CD4-positive, alpha-beta memory T cell (primary cell): ENCODE results near the gene FAM83D. TPM values are rescaled to one million over a fixed set of nuclear protein-coding genes. Genes with fewer than 3 reads are reported as not detected.

ENCODE experiments used
- CTCF ChIA-PET: fragments of 350-600 bp; sonication (Branson Sonifier 250); formaldehyde crosslinking; loops from one replicate; lab custom pipeline; 2021; ENCODE audit warnings: inconsistent platforms; ENCODE audit not compliant: partially characterized antibody; lab: Charles Lee
- POLR2A ChIA-PET: fragments of 350-600 bp; sonication (Branson Sonifier 250); formaldehyde crosslinking; loops from one replicate; lab custom pipeline; 2021; ENCODE audit not compliant: partially characterized antibody; lab: Charles Lee
- DNase-seq, 5 donors: peaks; one replicate each; pipeline versions ENCODE4 v3.0.0 to v3.0.0-alpha.2; 2020 to 2022; ENCODE audit warnings: mixed read lengths in 1 of 5
- H3K27ac ChIP-seq: one replicate; pipeline ENCODE4 v1.7.0; 2013; ENCODE audit warnings: low read depth, low read length
- H3K27me3 ChIP-seq: 2 replicates; pipeline ENCODE4 v1.7.0; 2013; ENCODE audit warnings: mild to moderate bottlenecking, low read length, moderate library complexity; ENCODE audit not compliant: insufficient read depth
- H3K36me3 ChIP-seq: 2 replicates; pipeline ENCODE4 v1.7.0; 2013; ENCODE audit warnings: mild to moderate bottlenecking, low read length, moderate library complexity; ENCODE audit not compliant: insufficient read depth
- H3K4me1 ChIP-seq: 2 replicates; pipeline ENCODE4 v1.7.0; 2013; ENCODE audit warnings: mild to moderate bottlenecking, low read length, moderate library complexity; ENCODE audit not compliant: insufficient read depth
- H3K4me3 ChIP-seq, 2 donors: one replicate each; pipeline ENCODE4 v1.7.0; 2013; ENCODE audit warnings: low read length in 2 of 2, mild to moderate bottlenecking in 1 of 2
- H3K9me3 ChIP-seq, 2 donors: one replicate each; pipeline ENCODE4 v1.7.0; 2013; ENCODE audit warnings: low read length in 2 of 2, control low read depth in 1 of 2; ENCODE audit not compliant: control insufficient read depth in 1 of 2
- H3K27ac Mint-ChIP-seq, 7 donors: one replicate each; pipeline ENCODE4 v1.8.0; 2020 to 2021; ENCODE audit warnings: mixed read lengths in 7 of 7, mild to moderate bottlenecking in 6 of 7, inconsistent platforms in 3 of 7, moderate library complexity in 3 of 7
- H3K27me3 Mint-ChIP-seq, 2 donors: one replicate each; pipeline ENCODE4 v1.8.0; 2020 to 2021; ENCODE audit warnings: mixed read lengths in 2 of 2
- H3K36me3 Mint-ChIP-seq, 2 donors: one replicate each; pipeline ENCODE4 v1.8.0; 2020 to 2021; ENCODE audit warnings: mixed read lengths in 2 of 2, inconsistent platforms in 1 of 2, mild to moderate bottlenecking in 1 of 2
- H3K4me1 Mint-ChIP-seq, 4 donors: one replicate each; pipeline ENCODE4 v1.8.0; 2020 to 2021; ENCODE audit warnings: mixed read lengths in 4 of 4, mild to moderate bottlenecking in 1 of 4
- H3K4me3 Mint-ChIP-seq, 8 donors: one replicate each; pipeline ENCODE4 v1.8.0; 2020 to 2021; ENCODE audit warnings: mixed read lengths in 8 of 8, mild to moderate bottlenecking in 7 of 8, moderate library complexity in 6 of 8, inconsistent platforms in 3 of 8
- H3K9me3 Mint-ChIP-seq, 8 donors: one replicate each; pipeline ENCODE4 v1.8.0; 2020 to 2021; ENCODE audit warnings: mixed read lengths in 8 of 8, mild to moderate bottlenecking in 5 of 8, inconsistent platforms in 3 of 8, moderate library complexity in 1 of 8
- intact Hi-C: fragments of 100-400 bp; cut with micrococcal nuclease; formaldehyde crosslinking; loops from one replicate; pipeline ENCODE4 v1.15.1; 2023
- polyA plus RNA-seq, 2 donors: library from polyadenylated mRNA; unstranded; fragments of 300-500 nt; fragmentation: Illumina TruSeq; gene quantifications; one replicate each; pipeline ENCODE4 v1.2.3, GENCODE V29; 2021
- total RNA-seq, 2 experiments: library from RNA; stranded (reverse); gene quantifications; one replicate each; pipeline ENCODE4 v1.2.3, GENCODE V29; 2021

Gene FAM83D
- total and polyA plus RNA-seq, 4 experiments from 2014 or later, result 0.93 to 1.5 (median 1.3) TPM

- H3K27ac ChIP-seq, result no peak overlapping the region
- peaks cover 24 to 37% (median 26%) of the 10 kb centered on the region in 4 donors for H3K4me1 Mint-ChIP-seq
- no peak overlapping the region for H3K4me3 ChIP-seq
- H3K27me3 ChIP-seq, result no peaks in the 10 kb centered on the region
- peaks cover 0 to 1% (median 0%) of the 10 kb centered on the region in 8 donors for H3K9me3 Mint-ChIP-seq
- CTCF ChIA-PET, result interaction anchor here (0.7 to 6.5 kb wide), 21 partner anchors 12 to 246 kb away, joined by 3 to 159 read pairs (median 5); partner anchors contain the start of genes DHX35 and PPP1R16B
- DNase-seq, result no peak
- peaks cover 36% of the 10 kb centered on the region for H3K4me1 ChIP-seq
- H3K9me3 ChIP-seq, result no peaks in the 10 kb centered on the region
- H3K4me3 Mint-ChIP-seq, result peak overlapping the region in 5 of 8 donors; percentile 4 to 70 (median 53)
- peaks cover 17 to 53% of the 10 kb centered on the region in 2 donors for H3K36me3 Mint-ChIP-seq
- H3K36me3 ChIP-seq, result peaks cover 35% of the 10 kb centered on the region
- intact Hi-C loops, result loop anchor here (1.0 kb wide), 1 partner anchor 168 kb away; no protein-coding TSS in a partner anchor
- no peaks in the 10 kb centered on the region for H3K27me3 Mint-ChIP-seq
- POLR2A ChIA-PET, result interaction anchor here (1.2 to 5.9 kb wide), 5 partner anchors 11 to 89 kb away, joined by 3 to 75 read pairs (median 30); partner anchors contain the start of gene PPP1R16B
- H3K27ac Mint-ChIP-seq, result peak overlapping the region; percentile 67 to 96 (median 94)
These were observed 31.9 kb upstream of the FAM83D start for GRCh38 chr20:38894091-38894847.

- no peak overlapping the region for H3K27ac ChIP-seq
- peak overlapping the region in 4 of 7 donors; percentile 57 to 95 (median 90) for H3K27ac Mint-ChIP-seq
These were observed 30.9 kb upstream of the FAM83D start for GRCh38 chr20:38895098-38895949.

GRCh38 chr20:38896009-38896594 is 30.1 kb upstream of the FAM83D start:
- H3K27ac ChIP-seq, result no peak overlapping the region
- Mint-ChIP-seq H3K36me3 (peaks cover 21 to 61% of the 10 kb centered on the region in 2 donors), H3K27me3 (no peaks in the 10 kb centered on the region), H3K27ac (peak overlapping the region; percentile 13 to 91 (median 78)), H3K9me3 (peaks cover 0 to 1% (median 0%) of the 10 kb centered on the region in 8 donors), H3K4me1 (peaks cover 20 to 31% (median 23%) of the 10 kb centered on the region in 4 donors), H3K4me3 (no peak overlapping the region)
- intact Hi-C loops, result no loop called here
- H3K27me3 ChIP-seq, result no peaks in the 10 kb centered on the region
- DNase-seq, result no peak
- H3K36me3 ChIP-seq, result peaks cover 45% of the 10 kb centered on the region
- no peak overlapping the region for H3K4me3 ChIP-seq
- peaks cover 25% of the 10 kb centered on the region for H3K4me1 ChIP-seq
- H3K9me3 ChIP-seq, result no peaks in the 10 kb centered on the region
- ChIA-PET POLR2A (interaction anchor here (5.9 kb wide), 1 partner anchor 91 kb away, joined by 75 read pairs; the partner anchor contains the start of gene PPP1R16B), CTCF (interaction anchor here (4.5 to 6.5 kb wide), 3 partner anchors 18 to 153 kb away, joined by 26 to 159 read pairs (median 114); partner anchors contain the start of gene PPP1R16B)

More at GRCh38 chr20:38895098-38895949, 30.9 kb upstream of the FAM83D start:
- Mint-ChIP-seq H3K4me1 (peaks cover 21 to 29% (median 24%) of the 10 kb centered on the region in 4 donors), H3K9me3 (peaks cover 0 to 1% (median 0%) of the 10 kb centered on the region in 8 donors), H3K4me3 (no peak overlapping the region), H3K27me3 (no peaks in the 10 kb centered on the region), H3K36me3 (peaks cover 16 to 56% of the 10 kb centered on the region in 2 donors)
- H3K4me3 ChIP-seq, result no peak overlapping the region
- peaks cover 28% of the 10 kb centered on the region for H3K4me1 ChIP-seq
- DNase-seq, result no peak
- ChIA-PET CTCF (interaction anchor here (0.6 to 6.5 kb wide), 18 partner anchors 11 to 252 kb away, joined by 3 to 159 read pairs (median 4); partner anchors contain the start of genes DHX35 and PPP1R16B), POLR2A (interaction anchor here (0.9 to 5.9 kb wide), 3 partner anchors 20 to 90 kb away, joined by 3 to 75 read pairs (median 30); partner anchors contain the start of gene PPP1R16B)
- peaks cover 38% of the 10 kb centered on the region for H3K36me3 ChIP-seq
- H3K27me3 ChIP-seq, result no peaks in the 10 kb centered on the region
- intact Hi-C loops, result no loop called here
- no peaks in the 10 kb centered on the region for H3K9me3 ChIP-seq

- Histone ChIP-seq H3K27me3 (no peaks in the 10 kb centered on the region), H3K4me1 (peaks cover 19% of the 10 kb centered on the region), H3K4me3 (no peak overlapping the region), H3K27ac (no peak overlapping the region), H3K36me3 (peaks cover 53% of the 10 kb centered on the region), H3K9me3 (no peaks in the 10 kb centered on the region)
- H3K4me3 Mint-ChIP-seq, result no peak overlapping the region
- H3K27ac Mint-ChIP-seq, result peak overlapping the region in 1 of 7 donors; percentile 40
- H3K9me3 Mint-ChIP-seq, result peaks cover 0 to 1% (median 0%) of the 10 kb centered on the region in 8 donors
- H3K27me3 Mint-ChIP-seq, result no peaks in the 10 kb centered on the region
- CTCF ChIA-PET, result no interaction called here
- peaks cover 20 to 31% (median 25%) of the 10 kb centered on the region in 4 donors for H3K4me1 Mint-ChIP-seq
- intact Hi-C loops, result no loop called here
- H3K36me3 Mint-ChIP-seq, result peaks cover 28 to 71% of the 10 kb centered on the region in 2 donors
- POLR2A ChIA-PET, result no interaction called here
- DNase-seq, result no peak
These were observed 28.9 kb upstream of the FAM83D start for GRCh38 chr20:38897267-38897666.

GRCh38 chr20:38900606-38901005 is 25.6 kb upstream of the FAM83D start:
- no peak overlapping the region for H3K27ac ChIP-seq
- no peaks in the 10 kb centered on the region for H3K27me3 ChIP-seq
- H3K4me3 Mint-ChIP-seq, result no peak overlapping the region
- ChIA-PET POLR2A (no interaction called here), CTCF (interaction anchor here (2.1 kb wide), 1 partner anchor 8 kb away, joined by 5 read pairs; no protein-coding TSS in a partner anchor)
- H3K27ac Mint-ChIP-seq, result peak overlapping the region in 4 of 7 donors; percentile 12 to 72 (median 51)
- no peak for DNase-seq
- H3K9me3 ChIP-seq, result no peaks in the 10 kb centered on the region
- no peaks in the 10 kb centered on the region for H3K27me3 Mint-ChIP-seq
- H3K4me3 ChIP-seq, result no peak overlapping the region
- H3K9me3 Mint-ChIP-seq, result peaks cover 0 to 2% (median 0%) of the 10 kb centered on the region in 8 donors
- H3K36me3 Mint-ChIP-seq, result peaks cover 58 to 86% of the 10 kb centered on the region in 2 donors
- peaks cover 0 to 9% (median 7%) of the 10 kb centered on the region in 4 donors for H3K4me1 Mint-ChIP-seq
- intact Hi-C loops, result no loop called here
- peaks cover 86% of the 10 kb centered on the region for H3K36me3 ChIP-seq
- no peaks in the 10 kb centered on the region for H3K4me1 ChIP-seq

- intact Hi-C loops, result no loop called here
- peak overlapping the region in 1 of 7 donors; percentile 83 for H3K27ac Mint-ChIP-seq
- Histone ChIP-seq H3K4me1 (no peaks in the 10 kb centered on the region), H3K9me3 (no peaks in the 10 kb centered on the region), H3K27ac (no peak overlapping the region), H3K4me3 (no peak overlapping the region), H3K36me3 (peaks cover 92% of the 10 kb centered on the region), H3K27me3 (no peaks in the 10 kb centered on the region)
- no peaks in the 10 kb centered on the region for H3K27me3 Mint-ChIP-seq
- peaks cover 0 to 9% (median 5%) of the 10 kb centered on the region in 4 donors for H3K4me1 Mint-ChIP-seq
- CTCF ChIA-PET, result no interaction called here
- H3K9me3 Mint-ChIP-seq, result peaks cover 0 to 2% (median 0%) of the 10 kb centered on the region in 8 donors
- peaks cover 59 to 90% of the 10 kb centered on the region in 2 donors for H3K36me3 Mint-ChIP-seq
- no peak for DNase-seq
- POLR2A ChIA-PET, result no interaction called here
- H3K4me3 Mint-ChIP-seq, result no peak overlapping the region
These were observed 23.6 kb upstream of the FAM83D start for GRCh38 chr20:38902601-38903000.
